GM21423 (cell line): ENCODE data around the gene RIT2.

Experiments
- ATAC-seq: cut with Tn5 transposase; IDR thresholded peaks from one replicate; pipeline ENCODE4 v1.9.1; 2021; ENCODE audit warnings: mild to moderate bottlenecking, moderate library complexity; ENCODE audit not compliant: unreplicated experiment

Gene RIT2

GRCh38 chr18:42707080-42707479 is 408.4 kb downstream of the RIT2 start:
- no peak for ATAC-seq

GRCh38 chr18:42706618-42707017 is 408.9 kb downstream of the RIT2 start:
- ATAC-seq: no peak

GRCh38 chr18:42706029-42706608 is 409.4 kb downstream of the RIT2 start:
- no peak for ATAC-seq
